ENCODE results near the gene VAMP1. TPM values are rescaled to one million over a fixed set of nuclear protein-coding genes. Genes with fewer than 3 reads are reported as not detected.

Gene VAMP1, protein sequence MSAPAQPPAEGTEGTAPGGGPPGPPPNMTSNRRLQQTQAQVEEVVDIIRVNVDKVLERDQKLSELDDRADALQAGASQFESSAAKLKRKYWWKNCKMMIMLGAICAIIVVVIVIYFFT
- 10 to 100 TPM in 1 of 2 donors, 1 to 10 TPM in 1; 5.6 to 17.8 TPM for total RNA-seq
- polyA plus RNA-seq (2013, experiment 1 of 2), result 15.1 TPM
- 12.9 TPM for polyA plus RNA-seq (2013, experiment 2 of 2)
- long read RNA-seq, experiment 1, partial matches to known transcripts, result 0 of 2 reads
- long read RNA-seq, experiment 1, other reads (novel, unspliced or antisense), result 1 of 2 reads
- long read RNA-seq, experiment 2, partial matches to known transcripts, result 0 of 2 reads
- long read RNA-seq, experiment 2, other reads (novel, unspliced or antisense), result 0 of 2 reads
- long read RNA-seq, experiment 3, transcript VAMP1-201 (4 exons, 3,449 nt), result major isoform, 11 of 13 reads
- long read RNA-seq, experiment 3, partial matches to known transcripts, result 0 of 13 reads
- long read RNA-seq, experiment 3, other reads (novel, unspliced or antisense), result 1 of 13 reads
- long read RNA-seq, experiment 4, partial matches to known transcripts, result 0 of 5 reads
- long read RNA-seq, experiment 4, other reads (novel, unspliced or antisense), result 5 of 5 reads

DNA sequence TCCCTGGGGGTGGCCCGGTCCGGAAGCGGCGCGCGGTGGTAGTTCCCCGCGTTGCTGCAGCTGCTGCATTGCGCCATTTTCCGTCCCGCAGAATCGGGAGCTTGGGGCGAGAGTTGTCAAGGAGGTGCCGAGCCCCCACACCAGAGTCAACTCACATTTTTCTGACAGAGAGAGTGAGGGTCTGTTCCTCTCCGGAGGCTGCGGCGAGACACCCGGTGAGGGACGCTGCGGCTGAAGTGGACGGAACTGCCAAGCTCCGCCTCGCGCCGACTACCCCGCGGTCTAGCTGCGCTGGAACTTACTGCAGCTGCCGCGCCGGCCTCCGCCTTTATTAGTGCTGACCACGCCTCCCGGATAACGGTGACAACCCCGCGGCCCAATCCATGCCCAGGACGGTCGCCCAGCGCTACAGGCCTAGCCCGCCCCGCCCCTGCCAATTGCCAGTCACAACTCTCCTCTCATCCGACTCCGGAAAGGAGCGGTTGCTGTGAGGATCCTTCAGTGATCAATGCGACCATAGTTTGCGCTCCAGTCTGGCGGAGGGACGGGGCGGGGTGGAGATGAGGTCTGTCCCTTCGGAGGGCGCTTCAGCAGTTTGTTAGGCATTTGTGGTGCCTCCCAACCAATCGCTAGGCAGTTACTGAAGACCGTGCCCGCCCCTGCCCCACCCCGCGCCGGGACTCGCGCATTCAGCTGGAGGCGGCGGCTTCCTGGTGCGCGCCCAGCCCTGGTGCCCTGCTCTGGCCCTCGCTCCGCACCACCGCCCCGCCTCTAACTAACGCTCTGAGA is at the start of gene VAMP1:
Gene VAMP1 (minus strand): TSS at position 303 of the 789 bp plus-strand sequence. CDS start 146 bp downstream, at position 157.
- H3K27me3 Mint-ChIP-seq (ENCODE audit: insufficient read depth), result peaks cover 16% of the 10 kb centered on the region
- H3K9me3 Mint-ChIP-seq, result peaks cover 8% of the 10 kb centered on the region
- TF ChIP-seq, protein P1, sequence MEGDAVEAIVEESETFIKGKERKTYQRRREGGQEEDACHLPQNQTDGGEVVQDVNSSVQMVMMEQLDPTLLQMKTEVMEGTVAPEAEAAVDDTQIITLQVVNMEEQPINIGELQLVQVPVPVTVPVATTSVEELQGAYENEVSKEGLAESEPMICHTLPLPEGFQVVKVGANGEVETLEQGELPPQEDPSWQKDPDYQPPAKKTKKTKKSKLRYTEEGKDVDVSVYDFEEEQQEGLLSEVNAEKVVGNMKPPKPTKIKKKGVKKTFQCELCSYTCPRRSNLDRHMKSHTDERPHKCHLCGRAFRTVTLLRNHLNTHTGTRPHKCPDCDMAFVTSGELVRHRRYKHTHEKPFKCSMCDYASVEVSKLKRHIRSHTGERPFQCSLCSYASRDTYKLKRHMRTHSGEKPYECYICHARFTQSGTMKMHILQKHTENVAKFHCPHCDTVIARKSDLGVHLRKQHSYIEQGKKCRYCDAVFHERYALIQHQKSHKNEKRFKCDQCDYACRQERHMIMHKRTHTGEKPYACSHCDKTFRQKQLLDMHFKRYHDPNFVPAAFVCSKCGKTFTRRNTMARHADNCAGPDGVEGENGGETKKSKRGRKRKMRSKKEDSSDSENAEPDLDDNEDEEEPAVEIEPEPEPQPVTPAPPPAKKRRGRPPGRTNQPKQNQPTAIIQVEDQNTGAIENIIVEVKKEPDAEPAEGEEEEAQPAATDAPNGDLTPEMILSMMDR (conservative IDR thresholded peaks at IDR 0.05), result no peak
- H3K4me1 Mint-ChIP-seq, result peaks cover 18% of the 10 kb centered on the region
- Histone ChIP-seq H3K9ac (ENCODE audit: extremely low read depth, low read length, poor library complexity, severe bottlenecking) (peak within 1 kb of the TSS; percentile 68), H3K36me3 (ENCODE audit: control insufficient read depth, insufficient read depth, low read length) (peaks cover 5% of the 10 kb centered on the region), H3K27me3 (ENCODE audit: control insufficient read depth, insufficient read depth, low read length, poor library complexity, severe bottlenecking) (no peaks in the 10 kb centered on the region), H3K9me3 (ENCODE audit: control insufficient read depth, low read length) (no peaks in the 10 kb centered on the region), H3K27ac (ENCODE audit: low read depth, low read length) (peak within 1 kb of the TSS; percentile 45), H3K4me3 (ENCODE audit: low read length) (peak within 1 kb of the TSS; percentile 85), H3K4me1 (ENCODE audit: control insufficient read depth, insufficient read depth, low read length) (no peaks in the 10 kb centered on the region)
- H3K36me3 Mint-ChIP-seq (ENCODE audit: low read depth), result peaks cover 20% of the 10 kb centered on the region
- peak; percentile 100 for DNase-seq
- H3K27ac Mint-ChIP-seq, result peak within 1 kb of the TSS; percentile 93
- H3K4me3 Mint-ChIP-seq, result peak within 1 kb of the TSS; percentile 76
- WGBS, 2 experiments (ENCODE audit: insufficient coverage in 1 of 2, insufficient read length in 1 of 2), result 0 to 1% methylated on average over 29 to 69 of the region's 69 CpGs

DNA sequence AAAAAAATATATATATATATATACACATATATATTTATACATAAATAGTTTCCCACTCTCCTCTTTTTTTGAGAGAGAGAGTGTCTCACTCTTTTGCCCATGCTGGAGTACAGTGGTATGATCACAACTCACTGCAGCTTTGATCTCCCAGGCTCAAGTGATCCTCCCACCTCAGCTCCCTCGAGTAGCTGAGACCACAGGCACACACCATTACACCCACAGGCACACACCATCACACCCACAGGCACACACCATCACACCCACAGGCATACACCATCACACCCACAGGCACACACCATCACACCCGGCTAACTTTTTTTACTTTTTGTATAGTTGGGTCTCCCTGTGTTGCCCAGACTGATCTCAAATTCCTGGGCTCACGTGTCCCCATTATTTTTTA is 49.7 kb upstream of the VAMP1 start:
- peaks cover 82% of the 10 kb centered on the region for H3K36me3 ChIP-seq (ENCODE audit: control insufficient read depth, insufficient read depth, low read length)
- H3K4me3 Mint-ChIP-seq, result no peak overlapping the region
- H3K36me3 Mint-ChIP-seq (ENCODE audit: low read depth), result peaks cover 91% of the 10 kb centered on the region

DNA sequence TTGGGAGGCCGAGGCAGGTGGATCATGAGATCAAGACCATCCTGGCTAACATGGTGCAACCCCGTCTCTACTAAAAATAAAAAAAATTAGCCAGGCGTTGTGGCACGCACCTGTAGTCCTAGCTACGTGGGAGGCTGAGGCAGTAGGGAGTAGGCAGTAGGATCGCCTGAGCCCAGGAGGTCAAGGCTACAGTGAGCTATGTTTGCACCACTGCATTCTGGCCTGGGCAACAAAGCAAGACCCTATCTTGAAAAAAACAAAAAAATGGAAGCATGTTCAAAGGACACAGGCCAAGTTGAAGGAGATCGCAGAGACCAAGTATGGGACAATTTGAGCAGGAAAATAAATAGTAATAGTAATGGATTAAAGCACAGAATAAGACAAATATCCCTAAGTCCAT is 37.6 kb upstream of the VAMP1 start:
- Mint-ChIP-seq H3K4me1 (peaks cover 18% of the 10 kb centered on the region), H3K27ac (no peak overlapping the region), H3K36me3 (ENCODE audit: low read depth) (peaks cover 54% of the 10 kb centered on the region), H3K27me3 (ENCODE audit: insufficient read depth) (no peaks in the 10 kb centered on the region), H3K4me3 (no peak overlapping the region), H3K9me3 (no peaks in the 10 kb centered on the region)
- Histone ChIP-seq H3K4me1 (ENCODE audit: control insufficient read depth, insufficient read depth, low read length) (no peaks in the 10 kb centered on the region), H3K36me3 (ENCODE audit: control insufficient read depth, insufficient read depth, low read length) (peaks cover 54% of the 10 kb centered on the region), H3K4me3 (ENCODE audit: low read length) (no peak overlapping the region), H3K27ac (ENCODE audit: low read depth, low read length) (no peak overlapping the region), H3K27me3 (ENCODE audit: control insufficient read depth, insufficient read depth, low read length, poor library complexity, severe bottlenecking) (no peaks in the 10 kb centered on the region), H3K9me3 (ENCODE audit: control insufficient read depth, low read length) (no peaks in the 10 kb centered on the region), H3K9ac (ENCODE audit: extremely low read depth, low read length, poor library complexity, severe bottlenecking) (no peak overlapping the region)
- TF ChIP-seq, protein P1 (conservative IDR thresholded peaks at IDR 0.05), result no peak
- WGBS, 2 experiments (ENCODE audit: insufficient coverage in 1 of 2, insufficient read length in 1 of 2), result 72 to 79% methylated on average over 5 to 7 of the region's 7 CpGs
- no peak for DNase-seq

More for the DNA sequence above, 49.7 kb upstream of the VAMP1 start:
- no peaks in the 10 kb centered on the region for H3K27me3 Mint-ChIP-seq (ENCODE audit: insufficient read depth)
- no peak overlapping the region for H3K27ac ChIP-seq (ENCODE audit: low read depth, low read length)
- WGBS, 2 experiments (ENCODE audit: insufficient coverage in 1 of 2, insufficient read length in 1 of 2), result 93% methylated on average over 3 of the region's 3 CpGs; no CpG with 5 or more reads in 1 of the 2 experiments
- no peaks in the 10 kb centered on the region for H3K9me3 Mint-ChIP-seq
- no peak overlapping the region for H3K9ac ChIP-seq (ENCODE audit: extremely low read depth, low read length, poor library complexity, severe bottlenecking)
- H3K4me1 ChIP-seq (ENCODE audit: control insufficient read depth, insufficient read depth, low read length), result no peaks in the 10 kb centered on the region
- TF ChIP-seq, protein P1 (conservative IDR thresholded peaks at IDR 0.05), result no peak
- H3K4me3 ChIP-seq (ENCODE audit: low read length), result no peak overlapping the region
- DNase-seq, result no peak
- H3K4me1 Mint-ChIP-seq, result no peaks in the 10 kb centered on the region
- H3K9me3 ChIP-seq (ENCODE audit: control insufficient read depth, low read length), result no peaks in the 10 kb centered on the region
- H3K27ac Mint-ChIP-seq, result no peak overlapping the region
- no peaks in the 10 kb centered on the region for H3K27me3 ChIP-seq (ENCODE audit: control insufficient read depth, insufficient read depth, low read length, poor library complexity, severe bottlenecking)

Measured in endodermal cell (in vitro differentiated cells).